ENCODE results near the gene TUBAL3. TPM values are rescaled to one million over a fixed set of nuclear protein-coding genes. Genes with fewer than 3 reads are reported as not detected.

The TUBAL3 gene
- total RNA-seq, 1 donor from 2014 or later: not detected

DNA sequence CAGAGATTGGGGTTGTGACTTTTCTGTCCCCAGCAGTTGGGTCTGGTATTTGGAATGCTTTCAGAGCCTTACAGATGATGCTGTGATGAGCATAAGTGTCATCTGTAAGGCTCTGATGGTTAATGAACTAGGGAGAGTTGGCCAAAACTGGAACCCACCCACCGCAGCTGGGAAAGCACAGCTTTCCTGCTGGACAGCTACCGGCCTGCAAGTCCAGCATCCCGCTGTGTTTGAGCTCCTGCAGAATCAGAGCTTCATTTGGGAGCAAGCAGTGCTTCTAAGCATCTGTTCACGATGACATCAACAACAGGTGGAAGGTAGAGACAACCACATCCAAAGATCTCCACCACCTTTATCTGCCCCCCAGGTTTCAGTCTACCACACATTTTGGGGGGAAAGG is 28.2 kb downstream of the TUBAL3 start:
- DNase-seq (ENCODE audit: low read depth, low spot score): no peak
- H3K4me3 Mint-ChIP-seq: no peak overlapping the region
- peaks cover 4% of the 10 kb centered on the region for H3K4me1 Mint-ChIP-seq
- no peak for TF ChIP-seq CTCF (conservative IDR thresholded peaks at IDR 0.05)
- H3K27me3 Mint-ChIP-seq (ENCODE audit: low read depth): no peaks in the 10 kb centered on the region
- peaks cover 7% of the 10 kb centered on the region for H3K9me3 Mint-ChIP-seq
- no peak overlapping the region for H3K27ac Mint-ChIP-seq (ENCODE audit: unreplicated experiment)
- H3K36me3 Mint-ChIP-seq (ENCODE audit: low read depth): no peaks in the 10 kb centered on the region

GRCh38 chr10:5373891-5374611 is 30.6 kb downstream of the TUBAL3 start:
- peaks cover 4% of the 10 kb centered on the region for H3K4me1 Mint-ChIP-seq
- no peak overlapping the region for H3K27ac Mint-ChIP-seq (ENCODE audit: unreplicated experiment)
- H3K9me3 Mint-ChIP-seq: peaks cover 17% of the 10 kb centered on the region
- DNase-seq (ENCODE audit: low read depth, low spot score): no peak
- no peak overlapping the region for H3K4me3 Mint-ChIP-seq
- H3K36me3 Mint-ChIP-seq (ENCODE audit: low read depth): peaks cover 7% of the 10 kb centered on the region
- TF ChIP-seq CTCF (conservative IDR thresholded peaks at IDR 0.05): no peak
- no peaks in the 10 kb centered on the region for H3K27me3 Mint-ChIP-seq (ENCODE audit: low read depth)

- H3K9me3 Mint-ChIP-seq: peaks cover 17% of the 10 kb centered on the region
- no peak for TF ChIP-seq CTCF (conservative IDR thresholded peaks at IDR 0.05)
- peaks cover 4% of the 10 kb centered on the region for H3K4me1 Mint-ChIP-seq
- H3K36me3 Mint-ChIP-seq (ENCODE audit: low read depth): peaks cover 7% of the 10 kb centered on the region
- no peak overlapping the region for H3K27ac Mint-ChIP-seq (ENCODE audit: unreplicated experiment)
- H3K4me3 Mint-ChIP-seq: no peak overlapping the region
- no peak for DNase-seq (ENCODE audit: low read depth, low spot score)
- no peaks in the 10 kb centered on the region for H3K27me3 Mint-ChIP-seq (ENCODE audit: low read depth)
Observed at GRCh38 chr10:5373307-5373706, 31.3 kb downstream of the TUBAL3 start.

DNA sequence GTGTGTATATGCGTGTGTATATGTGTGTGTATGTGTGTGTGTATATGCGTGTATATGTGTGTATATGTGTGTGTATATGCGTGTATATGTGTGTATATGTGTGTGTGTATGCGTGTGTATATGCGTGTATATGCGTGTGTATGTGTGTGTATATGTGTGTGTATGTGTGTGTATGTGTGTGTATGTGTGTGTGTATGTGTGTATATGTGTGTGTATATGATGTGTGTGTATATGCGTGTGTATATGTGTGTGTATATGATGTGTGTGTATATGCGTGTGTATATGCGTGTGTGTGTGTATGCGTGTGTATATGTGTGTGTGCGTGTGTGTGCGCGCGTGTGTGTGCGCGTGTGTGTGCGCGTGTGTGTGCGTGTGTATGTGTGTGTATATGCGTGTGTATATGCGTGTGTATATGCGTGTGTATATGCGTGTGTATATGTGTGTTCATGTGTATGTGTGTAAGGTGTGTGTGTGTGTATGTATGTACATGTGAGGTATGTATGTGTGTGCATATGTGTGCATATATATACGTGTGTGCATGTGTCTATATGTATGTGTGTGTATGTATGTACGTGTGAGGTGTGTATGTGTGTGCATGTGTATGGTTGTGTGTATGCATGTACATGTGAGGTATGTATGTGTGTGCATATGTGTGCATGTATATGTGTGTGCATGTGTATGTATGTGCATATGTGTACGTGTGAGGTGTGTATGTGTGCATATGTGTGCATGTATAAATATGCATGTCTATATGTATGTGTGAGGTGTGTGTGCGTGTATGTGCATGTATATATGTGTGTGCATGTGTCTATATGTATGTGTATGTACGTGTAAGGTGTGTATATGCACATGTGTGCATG is 33.9 kb downstream of the TUBAL3 start:
- Mint-ChIP-seq H3K4me3 (no peak overlapping the region), H3K4me1 (peaks cover 4% of the 10 kb centered on the region), H3K9me3 (peaks cover 17% of the 10 kb centered on the region), H3K27ac (ENCODE audit: unreplicated experiment) (no peak overlapping the region), H3K36me3 (ENCODE audit: low read depth) (peaks cover 7% of the 10 kb centered on the region), H3K27me3 (ENCODE audit: low read depth) (peaks cover 19% of the 10 kb centered on the region)
- TF ChIP-seq CTCF (conservative IDR thresholded peaks at IDR 0.05): no peak
- DNase-seq (ENCODE audit: low read depth, low spot score): no peak

DNA sequence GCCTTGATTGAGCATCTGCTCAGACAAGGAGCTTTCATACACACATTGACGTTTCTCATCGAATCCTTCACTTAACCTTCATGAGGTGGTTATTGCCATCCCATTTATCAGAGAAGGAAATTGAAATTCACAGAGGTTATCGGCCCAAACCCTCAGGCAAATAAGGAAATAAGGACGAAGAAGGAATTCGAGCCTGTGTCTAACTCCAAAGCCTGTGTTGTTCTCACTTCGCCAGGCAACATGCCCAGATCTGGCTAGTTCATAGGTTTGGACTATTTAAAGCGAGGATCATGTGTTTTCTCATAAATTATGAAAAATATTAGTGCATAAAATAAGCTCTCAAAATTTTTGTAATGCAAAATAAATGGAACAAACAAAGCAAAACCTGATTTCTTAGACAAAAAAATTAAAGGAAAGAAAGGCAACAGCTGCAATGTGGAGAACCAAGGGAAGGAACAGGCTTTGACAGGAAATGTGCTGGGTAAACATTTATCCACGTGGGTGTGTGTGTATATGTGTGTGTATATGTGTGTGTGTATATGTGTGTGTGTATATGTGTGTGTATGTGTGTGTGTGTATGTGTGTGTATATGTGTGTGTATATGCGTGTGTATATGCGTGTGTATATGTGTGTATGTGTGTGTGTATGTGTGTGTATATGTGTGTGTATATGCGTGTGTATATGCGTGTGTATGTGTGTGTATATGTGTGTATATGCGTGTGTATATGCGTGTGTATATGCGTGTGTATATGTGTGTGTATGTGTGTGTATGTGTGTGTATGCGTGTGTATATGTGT is 35.1 kb downstream of the TUBAL3 start:
- peaks cover 20% of the 10 kb centered on the region for H3K27me3 Mint-ChIP-seq (ENCODE audit: low read depth)
- H3K36me3 Mint-ChIP-seq (ENCODE audit: low read depth): peaks cover 7% of the 10 kb centered on the region
- no peak for DNase-seq (ENCODE audit: low read depth, low spot score)
- H3K4me1 Mint-ChIP-seq: peaks cover 4% of the 10 kb centered on the region
- H3K27ac Mint-ChIP-seq (ENCODE audit: unreplicated experiment): no peak overlapping the region
- H3K4me3 Mint-ChIP-seq: no peak overlapping the region
- H3K9me3 Mint-ChIP-seq: peaks cover 17% of the 10 kb centered on the region
- TF ChIP-seq CTCF (conservative IDR thresholded peaks at IDR 0.05): no peak
